Measurements from ENCODE around the gene SPN.

DNA sequence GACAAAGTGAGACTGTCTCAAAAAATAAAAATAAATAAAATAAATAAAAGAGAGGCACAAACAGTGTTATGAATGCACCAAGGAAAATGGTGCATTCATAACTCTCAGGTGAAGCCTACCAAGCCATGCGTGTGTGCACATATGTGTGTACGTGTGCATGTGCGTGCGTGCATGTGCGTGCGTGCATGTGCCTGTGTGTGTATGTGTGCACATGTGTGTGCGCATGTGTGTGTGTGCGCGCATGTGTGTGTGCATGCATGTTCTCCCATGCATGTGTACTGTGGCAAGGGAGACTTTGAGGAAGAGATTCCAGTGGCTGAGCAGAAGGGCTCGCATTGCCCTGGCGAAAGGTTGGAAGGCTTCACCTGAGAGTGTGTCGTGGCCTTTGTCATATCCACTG lies 4.7 kb downstream of the SPN start:
- TF ChIP-seq, protein P1, sequence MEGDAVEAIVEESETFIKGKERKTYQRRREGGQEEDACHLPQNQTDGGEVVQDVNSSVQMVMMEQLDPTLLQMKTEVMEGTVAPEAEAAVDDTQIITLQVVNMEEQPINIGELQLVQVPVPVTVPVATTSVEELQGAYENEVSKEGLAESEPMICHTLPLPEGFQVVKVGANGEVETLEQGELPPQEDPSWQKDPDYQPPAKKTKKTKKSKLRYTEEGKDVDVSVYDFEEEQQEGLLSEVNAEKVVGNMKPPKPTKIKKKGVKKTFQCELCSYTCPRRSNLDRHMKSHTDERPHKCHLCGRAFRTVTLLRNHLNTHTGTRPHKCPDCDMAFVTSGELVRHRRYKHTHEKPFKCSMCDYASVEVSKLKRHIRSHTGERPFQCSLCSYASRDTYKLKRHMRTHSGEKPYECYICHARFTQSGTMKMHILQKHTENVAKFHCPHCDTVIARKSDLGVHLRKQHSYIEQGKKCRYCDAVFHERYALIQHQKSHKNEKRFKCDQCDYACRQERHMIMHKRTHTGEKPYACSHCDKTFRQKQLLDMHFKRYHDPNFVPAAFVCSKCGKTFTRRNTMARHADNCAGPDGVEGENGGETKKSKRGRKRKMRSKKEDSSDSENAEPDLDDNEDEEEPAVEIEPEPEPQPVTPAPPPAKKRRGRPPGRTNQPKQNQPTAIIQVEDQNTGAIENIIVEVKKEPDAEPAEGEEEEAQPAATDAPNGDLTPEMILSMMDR (tag by site-specific recombination; IDR thresholded peaks at IDR 0.05) = no peak
- TF ChIP-seq, protein P2, sequence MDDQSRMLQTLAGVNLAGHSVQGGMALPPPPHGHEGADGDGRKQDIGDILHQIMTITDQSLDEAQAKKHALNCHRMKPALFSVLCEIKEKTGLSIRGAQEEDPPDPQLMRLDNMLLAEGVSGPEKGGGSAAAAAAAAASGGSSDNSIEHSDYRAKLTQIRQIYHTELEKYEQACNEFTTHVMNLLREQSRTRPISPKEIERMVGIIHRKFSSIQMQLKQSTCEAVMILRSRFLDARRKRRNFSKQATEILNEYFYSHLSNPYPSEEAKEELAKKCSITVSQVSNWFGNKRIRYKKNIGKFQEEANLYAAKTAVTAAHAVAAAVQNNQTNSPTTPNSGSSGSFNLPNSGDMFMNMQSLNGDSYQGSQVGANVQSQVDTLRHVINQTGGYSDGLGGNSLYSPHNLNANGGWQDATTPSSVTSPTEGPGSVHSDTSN (CRISPR knock-in tag; IDR thresholded peaks at IDR 0.05) = no peak
- no peak for TF ChIP-seq ZNF302 (tag by site-specific recombination; IDR thresholded peaks at IDR 0.05; ENCODE audit: low read depth)
